HepG2 (cell line): ENCODE results near the gene PRRC1.

ENCODE experiments used
- GABPA ChIP-seq, 2 experiments: IDR thresholded peaks; 2 replicates each; pipeline ENCODE4 v1.6.1; 2011 to 2016; ENCODE audit warnings: low read depth in 2 of 2, low read length in 1 of 2, missing biosample characterization in 1 of 2, missing genetic modification characterization in 1 of 2
- HCFC1 ChIP-seq: fragments of 150-350 bp; IDR thresholded peaks from 2 replicates; pipeline ENCODE4 v1.6.1; 2014; ENCODE audit warnings: low read depth, low read length
- TARDBP ChIP-seq: sonication (generic); formaldehyde crosslinking; IDR thresholded peaks from 2 replicates; pipeline ENCODE4 v1.8.0; 2022; ENCODE audit warnings: mild to moderate bottlenecking, missing genetic modification reagents
- TBP ChIP-seq: sonication (generic); formaldehyde crosslinking; IDR thresholded peaks from 2 replicates; pipeline ENCODE4 v1.5.0; 2020; ENCODE audit warnings: missing genetic modification reagents
- TCF12 ChIP-seq, 2 experiments: fragments of 450-650 bp in 1 of 2; sonication (generic) in 1 of 2; formaldehyde crosslinking in 1 of 2; IDR thresholded peaks; 2 replicates each; pipeline versions ENCODE4 v1.6.1 to v1.8.0; 2017 to 2022; ENCODE audit warnings: antibody characterized with exemption in 1 of 2, mild to moderate bottlenecking in 1 of 2, missing genetic modification reagents in 1 of 2, moderate library complexity in 1 of 2
- ZC3H4 ChIP-seq: sonication (generic); formaldehyde crosslinking; IDR thresholded peaks from 2 replicates; pipeline ENCODE4 v1.4.0; 2020; ENCODE audit warnings: missing genetic modification reagents, borderline replicate concordance
- ZNF24 ChIP-seq: fragments of 450-650 bp; IDR thresholded peaks from 2 replicates; pipeline ENCODE4 v1.6.1; 2017; ENCODE audit warnings: antibody characterized with exemption, mild to moderate bottlenecking
- ZNF7 ChIP-seq: IDR thresholded peaks from 2 replicates; pipeline ENCODE4 v1.6.1; 2016; ENCODE audit warnings: missing biosample characterization, missing genetic modification reagents
- TF ChIP-seq, protein P1 (sequence below), 2 experiments: IDR thresholded peaks; 2 replicates each; pipeline ENCODE4 v1.6.1; 2011 to 2012; ENCODE audit warnings: low read length in 2 of 2, borderline replicate concordance in 1 of 2, low read depth in 1 of 2, mild to moderate bottlenecking in 1 of 2, moderate library complexity in 1 of 2

DNA sequence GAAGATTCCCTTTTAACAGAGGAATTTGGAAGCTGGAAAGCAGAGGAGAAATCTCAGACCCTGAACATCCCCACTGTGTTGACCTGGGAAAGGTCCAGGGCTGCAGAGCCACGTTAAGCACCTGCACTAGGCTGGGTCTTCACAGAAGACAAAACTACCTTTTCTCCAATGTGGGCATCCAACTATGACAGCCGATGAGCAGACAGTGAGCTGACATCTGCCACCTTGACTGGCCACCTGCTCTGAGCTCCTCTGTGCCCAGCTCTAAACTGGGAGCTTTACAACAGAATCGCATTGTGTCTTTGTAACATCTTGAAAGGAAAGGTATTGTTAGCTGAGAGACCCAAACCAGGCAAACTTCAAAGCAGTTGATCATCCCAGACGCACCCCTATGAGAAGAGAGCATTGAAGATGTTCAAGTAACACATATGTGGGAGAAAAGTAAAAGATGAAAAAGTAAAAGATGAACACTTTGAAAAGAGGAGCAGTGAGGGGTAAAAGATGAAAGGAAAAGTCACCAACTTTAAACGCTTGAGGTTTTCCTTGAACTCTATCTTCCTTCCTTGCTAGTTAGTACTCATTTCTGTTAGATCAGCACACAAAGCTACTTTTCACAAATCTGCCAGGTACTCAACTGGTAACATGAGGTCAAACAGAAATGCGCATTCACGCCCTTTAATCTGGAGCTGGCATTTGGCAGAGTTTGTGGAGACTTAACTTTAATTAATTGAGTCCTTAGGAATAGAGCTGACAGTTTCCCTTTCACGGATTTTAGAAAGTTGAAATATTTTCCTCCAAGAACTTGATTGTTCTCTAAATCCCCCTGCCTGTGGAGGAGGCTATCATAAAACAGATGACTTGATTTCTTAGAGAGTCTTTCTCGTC lies 78.3 kb downstream of the PRRC1 start:
- TF ChIP-seq ZNF24 (no peak), TARDBP (CRISPR knock-in tag) (no peak), ZC3H4 (no peak), ZNF7 (CRISPR knock-in tag) (no peak), TCF12 (IDR thresholded peaks at IDR 0.05) (no peak), TCF12 (CRISPR knock-in tag; IDR thresholded peaks at IDR 0.05) (no peak), GABPA (IDR thresholded peaks at IDR 0.05; ENCODE audit: low read depth, low read length) (no peak), GABPA (CRISPR knock-in tag; IDR thresholded peaks at IDR 0.05; ENCODE audit: low read depth) (no peak), HCFC1 (no peak), TBP (CRISPR knock-in tag) (no peak)
- TF ChIP-seq, protein P1, sequence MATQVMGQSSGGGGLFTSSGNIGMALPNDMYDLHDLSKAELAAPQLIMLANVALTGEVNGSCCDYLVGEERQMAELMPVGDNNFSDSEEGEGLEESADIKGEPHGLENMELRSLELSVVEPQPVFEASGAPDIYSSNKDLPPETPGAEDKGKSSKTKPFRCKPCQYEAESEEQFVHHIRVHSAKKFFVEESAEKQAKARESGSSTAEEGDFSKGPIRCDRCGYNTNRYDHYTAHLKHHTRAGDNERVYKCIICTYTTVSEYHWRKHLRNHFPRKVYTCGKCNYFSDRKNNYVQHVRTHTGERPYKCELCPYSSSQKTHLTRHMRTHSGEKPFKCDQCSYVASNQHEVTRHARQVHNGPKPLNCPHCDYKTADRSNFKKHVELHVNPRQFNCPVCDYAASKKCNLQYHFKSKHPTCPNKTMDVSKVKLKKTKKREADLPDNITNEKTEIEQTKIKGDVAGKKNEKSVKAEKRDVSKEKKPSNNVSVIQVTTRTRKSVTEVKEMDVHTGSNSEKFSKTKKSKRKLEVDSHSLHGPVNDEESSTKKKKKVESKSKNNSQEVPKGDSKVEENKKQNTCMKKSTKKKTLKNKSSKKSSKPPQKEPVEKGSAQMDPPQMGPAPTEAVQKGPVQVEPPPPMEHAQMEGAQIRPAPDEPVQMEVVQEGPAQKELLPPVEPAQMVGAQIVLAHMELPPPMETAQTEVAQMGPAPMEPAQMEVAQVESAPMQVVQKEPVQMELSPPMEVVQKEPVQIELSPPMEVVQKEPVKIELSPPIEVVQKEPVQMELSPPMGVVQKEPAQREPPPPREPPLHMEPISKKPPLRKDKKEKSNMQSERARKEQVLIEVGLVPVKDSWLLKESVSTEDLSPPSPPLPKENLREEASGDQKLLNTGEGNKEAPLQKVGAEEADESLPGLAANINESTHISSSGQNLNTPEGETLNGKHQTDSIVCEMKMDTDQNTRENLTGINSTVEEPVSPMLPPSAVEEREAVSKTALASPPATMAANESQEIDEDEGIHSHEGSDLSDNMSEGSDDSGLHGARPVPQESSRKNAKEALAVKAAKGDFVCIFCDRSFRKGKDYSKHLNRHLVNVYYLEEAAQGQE (IDR thresholded peaks at IDR 0.05; ENCODE audit: borderline replicate concordance in 1 of 2, low read depth in 1 of 2, low read length in 2 of 2): no peak
